Activated CD8-positive, alpha-beta memory T cell treated with anti-CD3 and anti-CD28 coated beads, Interleukin-2, amount 50 U/mL, for 48 hours (primary cell): ENCODE data around the gene KAZN.

Experiments
- DNase-seq: peaks from one replicate; pipeline ENCODE4 v3.0.0-alpha.2; 2020

Gene KAZN

GRCh38 chr1:14777516-14778506 lies 179.3 kb downstream of the KAZN start:
- no peak for DNase-seq

DNA sequence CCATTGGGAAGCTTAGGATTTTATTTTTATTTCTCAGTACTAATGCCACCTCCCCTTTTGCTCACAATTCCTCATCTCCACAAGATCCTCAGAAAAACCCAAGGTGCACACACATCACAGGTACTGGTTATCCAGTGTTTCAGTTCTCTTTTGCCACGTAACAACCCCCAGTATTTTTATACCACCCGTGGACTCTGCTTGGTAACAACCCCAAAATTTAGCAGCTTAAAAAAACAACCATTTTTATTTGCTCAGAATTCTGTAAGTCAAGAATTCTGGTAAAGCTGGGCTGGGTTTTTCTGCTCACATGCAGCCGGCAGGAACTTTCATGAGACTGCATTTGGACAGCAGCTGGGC lies 180.0 kb downstream of the KAZN start:
- no peak for DNase-seq

DNA sequence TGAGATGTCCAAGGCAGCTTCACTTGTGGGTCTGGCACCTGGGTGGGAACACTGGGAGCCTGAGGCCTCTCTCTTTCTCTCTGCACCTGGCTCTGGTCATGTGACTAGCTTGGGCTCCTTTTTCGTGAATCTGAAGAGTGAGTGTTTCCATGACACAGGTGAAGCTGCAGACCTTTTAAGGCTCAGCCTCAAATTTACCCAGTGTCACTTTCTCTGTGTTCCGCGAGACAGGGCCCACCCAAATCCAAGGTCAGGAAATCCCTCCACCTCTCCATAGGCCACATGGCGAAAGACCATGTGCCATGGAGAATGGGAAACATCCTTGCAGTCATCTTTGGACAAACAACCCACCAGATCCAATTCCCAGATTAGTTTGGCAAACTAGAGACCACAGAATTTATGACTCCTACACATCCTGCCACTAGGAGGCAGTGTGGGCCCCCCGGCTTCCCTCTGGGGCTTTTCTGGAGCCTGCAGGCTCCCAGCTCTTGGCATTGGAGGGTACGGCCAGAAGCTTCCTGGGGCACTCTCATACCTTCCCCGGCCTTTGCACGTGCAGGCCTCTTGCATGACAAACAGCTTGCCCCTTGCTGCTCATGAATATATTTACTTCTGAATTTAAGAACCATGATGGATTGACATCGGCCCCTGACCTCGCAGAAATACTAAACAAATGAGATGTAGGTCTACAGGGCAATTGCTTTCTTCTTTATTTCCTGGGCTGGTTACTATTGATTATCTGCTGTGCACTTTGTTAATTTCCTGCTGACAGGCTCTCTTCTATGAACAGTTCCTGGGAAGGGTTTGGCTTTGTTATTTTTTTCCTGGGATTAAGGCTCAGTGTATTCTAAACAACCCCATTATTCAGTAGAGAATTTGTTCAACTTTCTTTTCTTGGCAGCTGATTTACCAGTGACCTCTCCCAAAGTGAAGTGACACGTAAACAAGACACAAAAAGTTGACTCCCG lies 180.7 kb downstream of the KAZN start:
- DNase-seq = peak; percentile 70

DNA sequence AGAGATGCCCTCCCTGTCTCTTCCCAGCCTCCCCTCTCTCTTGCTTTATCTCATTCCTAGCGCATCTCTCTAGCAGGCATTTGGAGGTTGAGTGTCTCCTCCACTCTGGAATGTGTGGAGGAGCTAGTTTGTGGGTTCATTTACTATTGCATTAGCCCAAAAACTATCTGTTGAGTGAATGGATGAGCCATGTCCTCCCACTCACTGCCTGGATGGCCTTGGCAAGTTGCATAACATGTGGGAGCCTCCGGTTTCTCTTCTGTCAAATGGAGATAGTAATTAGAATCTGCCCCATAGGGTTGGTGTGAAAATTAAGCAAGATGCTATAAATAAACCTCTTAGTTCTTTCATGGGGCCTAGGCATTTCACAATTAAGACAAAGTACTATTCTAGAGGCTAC lies 181.8 kb downstream of the KAZN start:
- DNase-seq = no peak

- no peak for DNase-seq
Measured at GRCh38 chr1:14781811-14782210, 183.3 kb downstream of the KAZN start.

DNA sequence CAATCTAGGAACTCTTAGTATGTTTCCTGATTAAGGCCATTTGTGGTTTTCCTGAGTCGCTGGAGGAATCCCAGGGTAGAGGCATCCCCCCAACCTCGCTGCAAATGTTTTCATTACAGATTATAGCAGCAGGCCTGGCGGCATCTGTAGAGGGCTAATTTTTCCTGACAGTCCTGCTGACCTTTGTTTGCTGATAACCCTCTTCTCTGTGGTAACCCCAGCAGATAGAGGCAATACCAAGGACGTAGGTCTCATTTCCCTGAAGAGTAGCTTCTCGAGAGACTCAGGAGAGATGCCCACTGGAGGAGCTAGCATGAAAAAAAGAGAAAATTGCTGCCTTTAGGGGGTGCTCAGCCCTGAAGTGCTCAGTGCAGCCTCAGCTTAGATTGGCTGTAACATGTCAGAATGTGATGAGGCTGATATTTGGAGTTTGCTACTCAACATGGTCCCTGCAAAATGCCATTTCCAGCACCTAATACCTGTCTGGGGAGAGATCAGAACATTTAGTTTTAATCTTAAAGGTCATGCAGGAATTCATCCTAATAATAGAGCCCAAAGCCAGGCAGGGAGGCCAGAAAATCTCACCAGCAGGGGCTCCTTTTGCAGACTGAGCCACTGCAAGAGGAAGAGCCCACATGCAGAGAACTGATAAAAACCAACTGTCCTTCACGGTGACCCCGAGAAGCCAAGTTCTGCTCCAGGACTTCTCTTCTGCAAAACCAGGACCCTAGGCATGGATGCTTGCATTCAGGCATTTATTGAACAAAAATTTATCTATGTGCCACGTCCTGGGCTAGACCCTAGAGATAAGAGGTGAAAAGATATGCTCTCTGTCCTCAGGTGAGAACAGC lies 184.5 kb downstream of the KAZN start:
- no peak for DNase-seq

DNA sequence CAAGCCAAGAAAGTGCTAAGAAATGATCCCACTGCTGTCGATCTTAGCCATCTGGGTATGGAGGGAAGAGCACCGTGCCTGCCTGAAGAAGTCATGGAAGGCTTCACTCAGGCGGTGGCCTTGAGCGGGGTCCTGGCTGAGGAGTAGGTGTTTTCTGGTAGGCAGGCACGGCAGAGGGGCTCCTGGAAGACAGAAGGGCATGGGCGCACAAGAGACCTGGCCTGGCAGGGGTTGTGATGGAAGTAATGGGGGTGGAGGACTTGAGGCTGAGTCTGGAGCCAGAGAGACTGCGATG lies 185.1 kb downstream of the KAZN start:
- DNase-seq = no peak

DNA sequence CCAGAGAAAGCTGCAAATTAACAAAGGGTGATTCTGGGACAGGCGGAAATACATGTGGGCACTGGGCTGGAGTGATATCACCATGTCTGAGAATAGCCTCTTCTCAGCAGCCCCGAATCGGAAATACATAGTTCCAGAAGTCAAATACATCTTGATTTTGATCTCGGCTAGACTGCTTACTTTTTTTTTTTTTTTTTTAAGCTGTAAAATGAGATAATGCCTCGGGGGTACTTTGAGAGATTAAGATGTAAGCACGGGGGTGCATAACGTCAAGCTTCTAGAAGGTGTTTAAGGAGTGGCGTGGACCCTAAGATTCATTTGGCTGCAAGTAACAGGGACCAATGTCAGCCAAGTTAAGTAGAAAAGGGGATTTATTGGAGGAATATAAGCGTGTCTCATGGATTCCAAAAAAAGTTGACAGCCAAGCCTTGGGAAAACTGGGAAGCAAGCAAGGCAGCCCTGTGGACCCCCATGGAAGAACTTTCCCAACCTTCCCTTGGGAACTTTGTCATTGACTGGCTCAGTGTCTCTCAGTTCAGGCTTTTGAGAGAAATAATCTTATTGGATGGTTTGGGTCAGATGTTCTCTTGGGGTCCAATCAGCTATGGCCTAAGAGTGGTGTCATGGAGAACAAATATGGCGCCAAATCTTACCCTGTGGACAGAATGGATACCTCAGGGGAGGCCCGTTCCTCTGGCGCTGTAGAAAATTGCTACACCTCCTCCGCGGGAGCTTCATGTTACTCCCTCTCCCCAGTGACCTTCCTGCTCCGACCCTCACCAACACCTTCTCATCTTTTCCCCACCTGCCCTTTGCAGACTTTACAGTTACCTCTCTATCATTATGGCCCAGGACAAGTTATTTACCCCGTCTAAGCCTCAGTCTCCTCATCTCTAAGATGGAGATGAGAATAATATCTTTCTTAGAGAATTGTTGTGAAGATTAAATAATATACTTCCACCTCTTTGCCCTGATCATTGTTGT lies 186.6 kb downstream of the KAZN start:
- no peak for DNase-seq

- DNase-seq = no peak
Measured at GRCh38 chr1:14786109-14786675, 187.7 kb downstream of the KAZN start.

DNA sequence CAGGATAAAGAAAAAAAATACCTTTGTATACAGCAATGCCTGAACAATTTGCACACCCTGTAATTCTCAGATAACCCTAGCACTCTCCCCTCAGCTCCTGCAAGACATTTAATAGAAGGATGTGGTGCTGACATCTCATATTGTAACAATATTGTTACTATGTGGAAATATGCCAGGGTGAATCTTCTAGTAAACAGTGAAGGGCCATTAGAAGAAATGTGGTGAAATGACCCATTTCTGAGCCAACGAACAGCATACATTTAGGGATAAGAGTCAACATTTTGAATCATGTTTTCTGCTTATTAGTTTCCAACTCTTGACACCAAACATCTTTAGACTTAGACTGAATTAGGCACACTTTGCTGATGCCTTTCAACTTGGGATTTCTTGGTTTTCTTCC lies 188.2 kb downstream of the KAZN start:
- no peak for DNase-seq

DNA sequence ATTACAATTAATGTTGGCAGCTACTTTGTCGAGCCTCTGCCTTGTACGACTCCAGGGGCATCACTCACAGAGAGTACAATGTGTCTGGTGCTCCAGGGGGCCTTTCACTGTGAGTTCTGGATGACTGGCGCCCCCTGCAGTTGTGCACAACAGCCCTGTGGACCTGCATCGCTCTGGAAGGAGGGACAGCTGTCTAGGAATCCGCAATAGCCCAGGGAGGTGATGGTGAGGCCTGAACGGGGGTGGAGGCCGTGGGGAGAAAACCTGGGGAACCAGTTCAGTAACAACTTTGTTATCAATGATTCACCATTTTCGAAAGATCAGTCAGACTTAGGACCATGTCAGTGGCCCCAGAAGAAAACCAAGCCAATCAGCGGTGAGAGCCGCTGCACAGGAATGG lies 189.1 kb downstream of the KAZN start:
- no peak for DNase-seq

DNA sequence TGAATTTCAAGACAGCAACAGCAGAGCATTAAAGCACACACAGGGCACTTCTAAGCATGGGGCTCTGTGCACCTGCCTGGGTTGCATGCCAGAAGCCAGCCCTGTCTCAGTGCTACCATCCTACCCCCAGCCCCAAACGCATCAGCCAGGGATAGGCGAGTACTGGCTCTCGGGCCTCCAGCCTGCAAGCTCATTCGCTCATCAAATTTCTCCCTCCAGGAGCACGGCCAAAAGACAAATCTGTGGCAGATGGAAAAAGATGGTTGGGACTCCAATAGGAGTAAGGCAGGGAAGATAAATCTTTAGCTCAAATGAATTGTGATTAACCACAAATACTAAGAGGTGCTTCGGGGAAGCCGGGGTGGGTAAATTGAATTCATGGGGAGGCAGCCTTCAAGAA lies 189.6 kb downstream of the KAZN start:
- DNase-seq = no peak

GRCh38 chr1:14790982-14791381 lies 192.5 kb downstream of the KAZN start:
- no peak for DNase-seq

- no peak for DNase-seq
Measured at GRCh38 chr1:14791654-14792053, 193.2 kb downstream of the KAZN start.

- no peak for DNase-seq
Measured at GRCh38 chr1:14794136-14794768, 195.8 kb downstream of the KAZN start.

GRCh38 chr1:14794906-14795305 lies 196.4 kb downstream of the KAZN start:
- no peak for DNase-seq

- DNase-seq = no peak
Measured at GRCh38 chr1:14795589-14795988, 197.1 kb downstream of the KAZN start.

- DNase-seq = no peak
Measured at GRCh38 chr1:14800014-14800413, 201.5 kb downstream of the KAZN start.

- DNase-seq = no peak
Measured at GRCh38 chr1:14800500-14801076, 202.1 kb downstream of the KAZN start.

- DNase-seq = no peak
Measured at GRCh38 chr1:14803002-14803789, 204.7 kb downstream of the KAZN start.
